K562 (cell line): ENCODE measurements around the gene MBP. TPM values are rescaled to one million over a fixed set of nuclear protein-coding genes. Genes with fewer than 3 reads are reported as not detected.

Source experiments
- CREB1 ChIP-seq, 2 experiments: sonication (generic) in 1 of 2; formaldehyde crosslinking in 1 of 2; IDR thresholded peaks; 2 replicates each; pipeline versions ENCODE4 v1.6.1 to v1.8.0; 2012 to 2022; ENCODE audit warnings: inconsistent platforms in 1 of 2, mild to moderate bottlenecking in 1 of 2, missing genetic modification reagents in 1 of 2, moderate library complexity in 1 of 2
- CTCF ChIP-seq, 3 experiments: IDR thresholded peaks in 2 of 3; conservative IDR thresholded peaks in 1 of 3; 2 replicates each; pipeline ENCODE4 v1.5.1; 2011 to 2012; ENCODE audit warnings: low read length in 3 of 3, mild to moderate bottlenecking in 3 of 3, control low read depth in 2 of 3, improper control_type of control experiment in 1 of 3, inconsistent platforms in 1 of 3, low read depth in 1 of 3, mixed read lengths in 1 of 3, moderate library complexity in 1 of 3; ENCODE audit not compliant: insufficient read depth in 2 of 3
- CXXC5 ChIP-seq: fragments of 250-450 bp; sonication (Bioruptor Pico); IDR thresholded peaks from 2 replicates; pipeline ENCODE4 v1.8.0; 2022; ENCODE audit warnings: inconsistent platforms, mild to moderate bottlenecking, moderate library complexity
- E2F8 ChIP-seq: fragments of 450-650 bp; IDR thresholded peaks from 2 replicates; pipeline ENCODE4 v1.7.1; 2018; ENCODE audit warnings: mild to moderate bottlenecking, low read depth; ENCODE audit not compliant: partially characterized antibody
- FOXP1 ChIP-seq: sonication (generic); formaldehyde crosslinking; IDR thresholded peaks from 2 replicates; pipeline ENCODE4 v1.8.0; 2022; ENCODE audit warnings: mild to moderate bottlenecking, missing genetic modification reagents
- HMGN3 ChIP-seq: IDR thresholded peaks from 2 replicates; pipeline ENCODE4 v1.6.1; 2011; ENCODE audit warnings: borderline replicate concordance, low read depth, mild to moderate bottlenecking, mixed read lengths, low read length; ENCODE audit not compliant: insufficient read length; ENCODE audit errors: extremely low read depth
- PKNOX1 ChIP-seq: fragments of 450-650 bp; IDR thresholded peaks from 2 replicates; pipeline ENCODE4 v1.6.1; 2016
- STAG1 ChIP-seq: sonication (generic); formaldehyde crosslinking; IDR thresholded peaks from 2 replicates; pipeline ENCODE4 v1.5.0; 2020; ENCODE audit warnings: missing genetic modification reagents, borderline replicate concordance
- TCF3 ChIP-seq: sonication (generic); formaldehyde crosslinking; IDR thresholded peaks from 2 replicates; pipeline ENCODE4 v1.4.0; 2020; ENCODE audit warnings: mild to moderate bottlenecking, missing genetic modification reagents
- VEZF1 ChIP-seq: fragments of 200-800 bp; sonication (Bioruptor generic); IDR thresholded peaks from 2 replicates; pipeline ENCODE4 v1.6.1; 2017; ENCODE audit warnings: missing genetic modification characterization, missing compliant biosample characterization
- YY1 ChIP-seq, 3 experiments: IDR thresholded peaks; 2 replicates each; pipeline ENCODE4 v1.6.1; 2011; ENCODE audit warnings: low read length in 2 of 3, mild to moderate bottlenecking in 2 of 3, moderate library complexity in 2 of 3, borderline replicate concordance in 1 of 3, control low read depth in 1 of 3, low read depth in 1 of 3; ENCODE audit not compliant: insufficient read depth in 3 of 3, insufficient replicate concordance in 2 of 3, control insufficient read depth in 1 of 3, insufficient read length in 1 of 3; ENCODE audit errors: extremely low read depth in 1 of 3
- ZFP91 ChIP-seq: sonication (generic); formaldehyde crosslinking; IDR thresholded peaks from 2 replicates; pipeline ENCODE4 v1.8.0; 2022; ENCODE audit warnings: mild to moderate bottlenecking, missing genetic modification reagents
- ZNF311 ChIP-seq: fragments of 250-450 bp; sonication (Bioruptor Pico); IDR thresholded peaks from 2 replicates; pipeline ENCODE4 v1.4.0; 2020; ENCODE audit warnings: mild to moderate bottlenecking, moderate library complexity
- polyA plus RNA-seq, 8 experiments: library from polyadenylated mRNA; depleted of rRNA in 4 of 8; stranded (reverse) in 5 of 8; unstranded in 3 of 8; fragments of >200 nt; fragmentation: Nextera tagmentation in 2 of 8; fragmentation: Illumina TruSeq in 1 of 8; extraction: Ambion mirVana in 2 of 8; extraction: Trizol in 1 of 8; gene quantifications; 2 replicates each; pipeline versions ENCODE4 v1.2.1 to v1.2.3, GENCODE V29; 2011 to 2014; ENCODE audit warnings: inconsistent platforms in 1 of 8, missing spikeins in 1 of 8
- total RNA-seq, 7 experiments: library from RNA; depleted of rRNA in 6 of 7; stranded (reverse); fragments of >200 nt in 6 of 7; fragmentation: Illumina TruSeq in 2 of 7; extraction: Trizol in 2 of 7; gene quantifications; 2 replicates each; pipeline versions ENCODE4 v1.2.1 to v1.2.3, GENCODE V29; 2011 to 2021; ENCODE audit warnings: low replicate concordance in 1 of 7

The MBP gene
- total and polyA plus RNA-seq, 9 of the 15 experiments (the other 6 are each of a cell fraction or from before 2014, with no cell fraction given) = 0.09 TPM; not detected in 8

- TF ChIP-seq CREB1 (IDR thresholded peaks at IDR 0.05) = no peak
- no peak for TF ChIP-seq CREB1 (CRISPR knock-in tag; IDR thresholded peaks at IDR 0.05)
- no peak for TF ChIP-seq STAG1 (CRISPR knock-in tag)
- TF ChIP-seq HMGN3 = no peak
- TF ChIP-seq VEZF1 (CRISPR knock-in tag) = peak; percentile 44
- no peak for TF ChIP-seq E2F8
- TF ChIP-seq CTCF (IDR thresholded peaks at IDR 0.05 in 2 of 3, conservative IDR thresholded peaks at IDR 0.05 in 1 of 3; ENCODE audit: insufficient read depth in 2 of 3, low read depth in 1 of 3, low read length in 3 of 3) = no peak
- TF ChIP-seq ZNF311 (CRISPR knock-in tag) = no peak
- 0 out of 2 replicates have a peak, but pooled peaks have one; percentile 30 for TF ChIP-seq CXXC5
- no peak for TF ChIP-seq YY1 (IDR thresholded peaks at IDR 0.05; ENCODE audit: borderline replicate concordance in 1 of 3, control insufficient read depth in 1 of 3, extremely low read depth in 1 of 3, insufficient read depth in 3 of 3, insufficient read length in 1 of 3, insufficient replicate concordance in 2 of 3, low read depth in 1 of 3, low read length in 2 of 3)
- TF ChIP-seq FOXP1 (CRISPR knock-in tag) = no peak
- TF ChIP-seq PKNOX1 = no peak
- TF ChIP-seq ZFP91 (CRISPR knock-in tag) = no peak
- TF ChIP-seq TCF3 = peak; percentile 19; the same call in 1 of the 2 replicates
These were observed 54.5 kb downstream of the MBP start (continued) for GRCh38 chr18:77077941-77078689.
